Measurements from ENCODE around the gene DPH5.

DPH5 gene

GRCh38 chr1:101030881-101031280 is 5.3 kb upstream of the DPH5 start:
- no peak for DNase-seq (ENCODE audit: low spot score)

GRCh38 chr1:101029184-101029583 is 3.6 kb upstream of the DPH5 start:
- no peak for DNase-seq (ENCODE audit: low spot score)

GRCh38 chr1:101028466-101028865 is 2.9 kb upstream of the DPH5 start:
- no peak for DNase-seq (ENCODE audit: low spot score)

- no peak for DNase-seq (ENCODE audit: low spot score)
These were observed 1.7 kb upstream of the DPH5 start for GRCh38 chr1:101027194-101027772.

- DNase-seq (ENCODE audit: low spot score), result no peak
These were observed 825 bp upstream of the DPH5 start for GRCh38 chr1:101026430-101026788.

- DNase-seq (ENCODE audit: low spot score), result no peak
These were observed 314 bp downstream of the DPH5 start for GRCh38 chr1:101025283-101025656.

- DNase-seq (ENCODE audit: low spot score), result no peak
These were observed 3.3 kb downstream of the DPH5 start for GRCh38 chr1:101022294-101022693.

GRCh38 chr1:101017448-101017847 is 8.1 kb downstream of the DPH5 start:
- DNase-seq (ENCODE audit: low spot score), result no peak

GRCh38 chr1:101013776-101014175 is 11.8 kb downstream of the DPH5 start:
- no peak for DNase-seq (ENCODE audit: low spot score)

- DNase-seq (ENCODE audit: low spot score), result no peak
These were observed 17.3 kb downstream of the DPH5 start for GRCh38 chr1:101008229-101008834.

GRCh38 chr1:101006553-101006952 is 19.0 kb downstream of the DPH5 start:
- no peak for DNase-seq (ENCODE audit: low spot score)

GRCh38 chr1:101005871-101006270 is 19.7 kb downstream of the DPH5 start:
- no peak for DNase-seq (ENCODE audit: low spot score)

GRCh38 chr1:101005183-101005582 is 20.4 kb downstream of the DPH5 start:
- no peak for DNase-seq (ENCODE audit: low spot score)

GRCh38 chr1:101004670-101005069 is 20.9 kb downstream of the DPH5 start:
- DNase-seq (ENCODE audit: low spot score), result no peak

- DNase-seq (ENCODE audit: low spot score), result no peak
These were observed 21.5 kb downstream of the DPH5 start for GRCh38 chr1:101004061-101004460.

GRCh38 chr1:101003012-101003650 is 22.5 kb downstream of the DPH5 start:
- no peak for DNase-seq (ENCODE audit: low spot score)

GRCh38 chr1:101002551-101002950 is 23.0 kb downstream of the DPH5 start:
- DNase-seq (ENCODE audit: low spot score), result no peak

GRCh38 chr1:101000131-101000873 is 25.3 kb downstream of the DPH5 start:
- DNase-seq (ENCODE audit: low spot score), result no peak

GRCh38 chr1:100998426-100998825 is 27.2 kb downstream of the DPH5 start:
- no peak for DNase-seq (ENCODE audit: low spot score)

GRCh38 chr1:100995198-100995988 is 30.2 kb downstream of the DPH5 start:
- DNase-seq (ENCODE audit: low spot score), result no peak

GRCh38 chr1:100989306-100990077 is 36.1 kb downstream of the DPH5 start:
- no peak for DNase-seq (ENCODE audit: low spot score)

- DNase-seq (ENCODE audit: low spot score), result no peak
These were observed 37.5 kb downstream of the DPH5 start for GRCh38 chr1:100988121-100988520.

Data from globus pallidus (tissue), 1 donor.